GM12892 (cell line): ENCODE results near the gene EEF1G.

ENCODE experiments used
- POLR2A ChIP-seq: IDR thresholded peaks from 2 replicates; pipeline ENCODE4 v1.6.1; 2011; ENCODE audit warnings: low read depth, low read length, control low read depth
- POLR2AphosphoS5 ChIP-seq: IDR thresholded peaks from 2 replicates; pipeline ENCODE4 v1.6.1; 2011; ENCODE audit warnings: low read depth, low read length, control low read depth

GRCh38 chr11:62575837-62576236 lies 2.1 kb upstream of the EEF1G start:
- TF ChIP-seq POLR2AphosphoS5 (no peak), POLR2A (no peak)
